Activated T-cell treated with anti-CD3 and anti-CD28 coated beads for 48 hours (primary cell): Measurements from ENCODE around the gene HOXA11.

Source experiments
- DNase-seq: peaks from one replicate; pipeline ENCODE4 v3.0.0-alpha.2; 2020; ENCODE audit warnings: low read depth

Gene HOXA11

DNA sequence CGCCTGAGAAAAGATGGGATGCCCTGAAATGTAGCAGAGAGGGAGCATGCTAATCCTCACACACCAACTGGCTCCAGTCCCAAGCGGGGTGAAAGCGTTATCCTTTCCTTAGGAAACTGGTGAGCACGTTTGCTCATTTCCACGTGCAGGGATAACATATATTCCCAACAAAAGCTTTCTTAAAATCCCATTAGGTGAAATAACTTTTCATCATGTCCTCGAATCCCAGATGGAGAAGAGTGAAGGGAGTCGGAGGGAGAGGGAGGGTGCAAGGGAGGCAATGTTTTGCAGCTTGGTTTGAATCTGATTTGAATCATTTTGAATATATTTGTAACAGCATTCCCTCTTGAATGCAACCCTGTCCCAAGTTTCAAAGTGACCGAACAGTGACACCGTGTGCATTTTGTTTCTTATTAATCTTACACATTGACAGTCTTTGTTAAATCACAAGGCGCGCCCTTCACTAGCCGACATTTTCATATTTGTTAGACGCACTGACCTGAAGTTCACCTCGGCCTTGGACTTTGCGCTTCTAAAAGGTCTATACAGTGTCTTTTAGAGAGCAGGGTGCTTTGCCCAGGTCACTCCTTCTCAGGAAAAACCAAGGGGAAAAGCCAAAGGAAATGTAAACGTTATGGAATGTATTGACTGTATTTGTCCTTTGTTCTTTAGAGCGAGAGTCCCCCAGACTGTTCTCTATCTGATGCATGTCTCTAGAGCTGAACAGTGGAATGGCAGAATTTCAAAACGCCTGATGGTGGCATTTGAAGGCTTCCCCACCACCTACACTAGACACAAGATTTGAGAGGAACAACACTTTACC is 51.4 kb downstream of the HOXA11 start:
- DNase-seq: no peak

DNA sequence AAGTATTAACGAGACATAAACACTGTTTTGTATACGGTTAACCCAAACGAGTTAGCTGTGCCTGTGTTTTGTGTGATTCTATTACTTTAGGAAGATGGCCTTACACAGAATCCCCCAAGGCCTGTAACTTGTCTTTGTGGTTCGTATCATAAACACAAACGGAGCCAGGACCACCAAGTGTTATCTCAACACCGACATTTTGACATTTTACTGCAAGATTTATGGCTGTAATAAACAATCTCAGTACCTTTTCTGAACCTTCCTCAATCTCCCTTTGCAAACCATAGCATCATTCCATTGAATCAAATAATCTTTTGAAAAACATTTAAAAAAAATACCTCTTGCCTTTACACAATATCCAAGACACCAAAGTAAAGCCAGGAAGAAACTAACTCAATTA is 52.1 kb downstream of the HOXA11 start:
- no peak for DNase-seq

DNA sequence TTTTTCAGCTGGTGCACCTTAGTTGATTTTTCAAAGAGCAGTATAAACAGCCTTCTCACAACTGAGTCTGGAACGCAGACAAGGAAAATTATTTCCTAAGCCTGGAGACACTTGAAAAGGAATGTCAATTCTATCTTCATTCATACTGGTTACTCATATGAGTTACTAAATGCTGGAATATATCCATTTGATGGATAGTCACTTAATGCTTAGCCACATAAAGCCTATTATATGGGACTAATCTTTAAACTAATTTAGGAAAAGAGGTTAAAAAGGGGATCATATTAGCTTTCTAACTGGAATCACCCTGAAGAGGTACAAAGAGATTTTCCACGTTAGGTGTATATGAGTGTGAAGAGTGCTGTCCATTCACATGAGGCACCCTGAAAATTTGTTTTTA is 52.8 kb downstream of the HOXA11 start:
- DNase-seq: no peak

DNA sequence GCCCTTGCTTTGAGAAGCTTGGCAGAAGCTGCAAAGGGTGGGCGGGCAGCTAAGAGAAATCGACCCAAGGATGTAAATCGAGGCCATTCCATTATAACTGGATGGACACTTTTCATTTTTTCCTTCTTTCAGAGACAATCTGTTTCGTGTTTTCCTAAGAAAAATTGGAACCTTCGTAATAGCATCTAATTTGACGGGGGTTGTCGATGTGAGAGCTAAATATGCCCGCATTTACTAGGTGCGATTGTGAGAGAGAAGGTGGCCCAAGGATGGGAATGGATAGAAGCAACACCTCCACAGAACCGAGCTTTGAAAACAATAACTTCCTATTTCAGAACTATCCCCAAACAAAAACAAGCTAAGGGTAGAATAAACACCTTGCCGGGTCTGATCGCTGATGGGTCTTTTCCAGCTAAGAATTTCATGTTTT is 53.6 kb downstream of the HOXA11 start:
- no peak for DNase-seq
